ENCODE measurements around the gene FAT4.

Gene FAT4

GRCh38 chr4:125338814-125339213 lies 24.1 kb downstream of the FAT4 start:
- Histone ChIP-seq H3K4me3 (ENCODE audit: low read depth, low read length) (no peak overlapping the region), H3K4me1 (ENCODE audit: control insufficient read depth, insufficient read depth, low read length) (0 out of 2 replicates have a peak, but pooled peaks cover 3% of the 10 kb centered on the region), H3K27ac (ENCODE audit: extremely low read depth, low read depth, low read length) (no peak overlapping the region), H3K36me3 (ENCODE audit: control insufficient read depth in 2 of 2, insufficient read depth in 1 of 2, low read length in 2 of 2) (no peaks in the 10 kb centered on the region), H3K9me3 (ENCODE audit: control insufficient read depth, insufficient read depth, low read depth, low read length) (no peaks in the 10 kb centered on the region)
- POLR2A ChIA-PET = no interaction called here
- TF ChIP-seq BCL6B (tag by site-specific recombination; IDR thresholded peaks at IDR 0.05) = no peak
- no peak for TF ChIP-seq ZNF560 (tag by site-specific recombination; IDR thresholded peaks at IDR 0.05; ENCODE audit: borderline replicate concordance)
- TF ChIP-seq PRDM2 (tag by site-specific recombination; IDR thresholded peaks at IDR 0.05; ENCODE audit: borderline replicate concordance) = no peak
- TF ChIP-seq INSM2 (tag by site-specific recombination; IDR thresholded peaks at IDR 0.05) = no peak
- no peak for TF ChIP-seq ZSCAN5A (tag by site-specific recombination; IDR thresholded peaks at IDR 0.05)
- no peak for TF ChIP-seq ZBTB6 (tag by site-specific recombination; IDR thresholded peaks at IDR 0.05)
- CTCF ChIA-PET = no interaction called here

GRCh38 chr4:125344198-125344597 lies 29.4 kb downstream of the FAT4 start:
- Histone ChIP-seq H3K27ac (ENCODE audit: extremely low read depth, low read depth, low read length) (no peak overlapping the region), H3K4me1 (ENCODE audit: control insufficient read depth, insufficient read depth, low read length) (no peaks in the 10 kb centered on the region), H3K9me3 (ENCODE audit: control insufficient read depth, insufficient read depth, low read depth, low read length) (no peaks in the 10 kb centered on the region), H3K4me3 (ENCODE audit: low read depth, low read length) (no peak overlapping the region), H3K36me3 (ENCODE audit: control insufficient read depth in 2 of 2, insufficient read depth in 1 of 2, low read length in 2 of 2) (no peaks in the 10 kb centered on the region)
- CTCF ChIA-PET = no interaction called here
- POLR2A ChIA-PET = no interaction called here
- TF ChIP-seq ZNF473 (tag by site-specific recombination; IDR thresholded peaks at IDR 0.05) (no peak), MYNN (tag by site-specific recombination; IDR thresholded peaks at IDR 0.05; ENCODE audit: borderline replicate concordance) (no peak), ZNF521 (tag by site-specific recombination; IDR thresholded peaks at IDR 0.05) (no peak), ZNF664 (tag by site-specific recombination; IDR thresholded peaks at IDR 0.05) (no peak), PBX3 (CRISPR knock-in tag; IDR thresholded peaks at IDR 0.05) (no peak), ZNF560 (tag by site-specific recombination; IDR thresholded peaks at IDR 0.05; ENCODE audit: borderline replicate concordance) (no peak), ZNF544 (tag by site-specific recombination; IDR thresholded peaks at IDR 0.05) (no peak), ZNF148 (tag by site-specific recombination; IDR thresholded peaks at IDR 0.05; ENCODE audit: borderline replicate concordance) (no peak), ZNF621 (tag by site-specific recombination; IDR thresholded peaks at IDR 0.05) (no peak), ZNF768 (tag by site-specific recombination; IDR thresholded peaks at IDR 0.05) (no peak), FEZF1 (tag by site-specific recombination; IDR thresholded peaks at IDR 0.05) (no peak), ZNF513 (tag by site-specific recombination; IDR thresholded peaks at IDR 0.05) (no peak)

All from HEK293 (cell line).